H1 (cell line): ENCODE results near the gene CEBPB. TPM values are rescaled to one million over a fixed set of nuclear protein-coding genes. Genes with fewer than 3 reads are reported as not detected.

Experiments
- CTCF ChIA-PET: fragments of 300-600 bp; sonication (Branson Sonifier 250); formaldehyde crosslinking; loops from one replicate; lab custom pipeline; 2021; ENCODE audit not compliant: partially characterized antibody; lab: Charles Lee
- POLR2A ChIA-PET: fragments of 300-600 bp; sonication (Branson Sonifier 250); formaldehyde crosslinking; loops from one replicate; lab custom pipeline; 2021; ENCODE audit warnings: inconsistent platforms; ENCODE audit not compliant: partially characterized antibody; lab: Charles Lee
- DNase-seq, 2 experiments: peaks; one replicate each; pipeline versions ENCODE4 v3.0.0 to v3.0.0-alpha.2; 2010 to 2022; ENCODE audit warnings: low spot score in 2 of 2, low read depth in 1 of 2, mixed read lengths in 1 of 2
- FAIRE-seq: peaks from 2 replicates; lab custom pipeline; 2011; peaks lifted over from hg19 to GRCh38; lab: Jason Lieb, UNC
- H2AFZ ChIP-seq: 2 replicates; pipeline ENCODE4 v1.8.1; 2012; ENCODE audit warnings: low read length, inconsistent platforms
- H2AK5ac ChIP-seq: 2 replicates; pipeline ENCODE4 v1.6.1; 2013; ENCODE audit warnings: low read depth, low read length
- H2BK120ac ChIP-seq: replicated peaks from 2 replicates; pipeline ENCODE3; 2013; ENCODE audit warnings: low read depth, low read length, inconsistent platforms
- H2BK12ac ChIP-seq: 2 replicates; pipeline ENCODE4 v1.6.1; 2013; ENCODE audit warnings: low read depth, low read length
- H2BK15ac ChIP-seq: 2 replicates; pipeline ENCODE4 v1.6.1; 2013; ENCODE audit warnings: low read length
- H2BK20ac ChIP-seq: 2 replicates; pipeline ENCODE4 v1.6.1; 2013; ENCODE audit warnings: low read length
- H2BK5ac ChIP-seq: 2 replicates; pipeline ENCODE4 v1.6.1; 2013; ENCODE audit warnings: low read depth, low read length
- H3K14ac ChIP-seq: 2 replicates; pipeline ENCODE4 v1.6.1; 2013; ENCODE audit warnings: inconsistent platforms; ENCODE audit not compliant: insufficient read length
- H3K18ac ChIP-seq: 2 replicates; pipeline ENCODE4 v1.6.1; 2013; ENCODE audit warnings: low read length; ENCODE audit errors: extremely low read depth
- H3K23ac ChIP-seq: 2 replicates; pipeline ENCODE4 v1.6.1; 2013; ENCODE audit warnings: inconsistent platforms; ENCODE audit not compliant: insufficient read length
- H3K23me2 ChIP-seq: 2 replicates; pipeline ENCODE4 v1.6.1; 2013; ENCODE audit warnings: low read depth, low read length
- H3K27ac ChIP-seq: 2 replicates; pipeline ENCODE4 v1.6.1; 2011; ENCODE audit warnings: low read depth, low read length, inconsistent platforms
- H3K27me3 ChIP-seq, 4 experiments: replicated peaks in 1 of 4; 1 replicate in 1 of 4; 2 replicates in 3 of 4; pipeline versions ENCODE4 v1.6.1 to v1.8.1; 2011 to 2013; ENCODE audit warnings: low read length in 3 of 4, mild to moderate bottlenecking in 3 of 4, inconsistent platforms in 2 of 4, mixed read lengths in 2 of 4, moderate library complexity in 1 of 4; ENCODE audit not compliant: control insufficient read depth in 3 of 4, insufficient read depth in 3 of 4; ENCODE audit errors: extremely low read depth in 1 of 4
- H3K36me3 ChIP-seq, 4 experiments: 2 replicates each; pipeline versions ENCODE4 v1.6.1 to v1.8.1; 2011 to 2013; ENCODE audit warnings: mild to moderate bottlenecking in 4 of 4, low read length in 3 of 4, moderate library complexity in 2 of 4, control low read depth in 1 of 4, inconsistent platforms in 1 of 4; ENCODE audit not compliant: insufficient read depth in 4 of 4, control insufficient read depth in 2 of 4
- H3K4ac ChIP-seq: replicated peaks from 2 replicates; pipeline ENCODE3; 2013; ENCODE audit warnings: low read length, low read depth, mixed read lengths, inconsistent platforms; ENCODE audit not compliant: insufficient read length
- H3K4me1 ChIP-seq, 4 experiments: replicated peaks in 1 of 4; 1 replicate in 1 of 4; 2 replicates in 3 of 4; pipeline versions ENCODE4 v1.6.1 to v1.8.1; 2011 to 2013; ENCODE audit warnings: low read length in 3 of 4, inconsistent platforms in 2 of 4, mixed read lengths in 1 of 4; ENCODE audit not compliant: insufficient read depth in 4 of 4, control insufficient read depth in 3 of 4
- H3K4me2 ChIP-seq, 2 experiments: 2 replicates each; pipeline versions ENCODE4 v1.6.1 to v1.8.1; 2011 to 2013; ENCODE audit warnings: low read depth in 2 of 2, low read length in 2 of 2, control low read depth in 1 of 2, inconsistent platforms in 1 of 2, mild to moderate bottlenecking in 1 of 2; ENCODE audit not compliant: insufficient read depth in 1 of 2
- H3K4me3 ChIP-seq, 4 experiments: fragments of 200-600, 300-600 bp in 1 of 4; sonication (generic), shearing (Covaris generic), sonication (Bioruptor Twin) in 1 of 4; 2 replicates each; pipeline versions ENCODE4 v1.5.1 to v1.8.1; 2011 to 2016; ENCODE audit warnings: low read length in 4 of 4, low read depth in 3 of 4, control low read depth in 2 of 4, inconsistent platforms in 2 of 4, mild to moderate bottlenecking in 2 of 4, mixed read lengths in 1 of 4, moderate library complexity in 1 of 4; ENCODE audit not compliant: insufficient read depth in 2 of 4; ENCODE audit errors: extremely low read depth in 1 of 4
- H3K56ac ChIP-seq: replicated peaks from 2 replicates; pipeline ENCODE3; 2013; ENCODE audit warnings: low read depth, mild to moderate bottlenecking, mixed read lengths, low read length, inconsistent platforms; ENCODE audit not compliant: insufficient read length
- H3K79me1 ChIP-seq: 2 replicates; pipeline ENCODE4 v1.6.1; 2013; ENCODE audit warnings: low read depth, low read length, control low read depth
- H3K79me2 ChIP-seq, 2 experiments: 2 replicates each; pipeline versions ENCODE4 v1.6.1 to v1.8.1; 2012 to 2013; ENCODE audit warnings: low read length in 2 of 2, mild to moderate bottlenecking in 2 of 2, inconsistent platforms in 1 of 2; ENCODE audit not compliant: insufficient read depth in 2 of 2, control insufficient read depth in 1 of 2
- H3K9ac ChIP-seq, 4 experiments: replicated peaks in 1 of 4; 1 replicate in 1 of 4; 2 replicates in 3 of 4; pipeline versions ENCODE4 v1.6.1 to v1.8.1; 2011 to 2013; ENCODE audit warnings: low read depth in 3 of 4, low read length in 3 of 4, control low read depth in 2 of 4, mild to moderate bottlenecking in 2 of 4, moderate library complexity in 2 of 4, inconsistent platforms in 1 of 4; ENCODE audit errors: extremely low read depth in 1 of 4
- H3K9me3 ChIP-seq, 2 experiments: 2 replicates each; pipeline versions ENCODE4 v1.6.1 to v1.8.1; 2012 to 2013; ENCODE audit warnings: mild to moderate bottlenecking in 2 of 2, moderate library complexity in 2 of 2, control low read depth in 1 of 2, inconsistent platforms in 1 of 2, low read depth in 1 of 2, low read length in 1 of 2, mixed read lengths in 1 of 2; ENCODE audit not compliant: insufficient read depth in 2 of 2
- H4K20me1 ChIP-seq, 2 experiments: replicated peaks in 1 of 2; 2 replicates each; pipeline versions ENCODE3 to v1.8.1; 2011 to 2013; ENCODE audit warnings: inconsistent platforms in 2 of 2, low read length in 2 of 2, mild to moderate bottlenecking in 1 of 2; ENCODE audit not compliant: insufficient read depth in 2 of 2, control insufficient read depth in 1 of 2
- H4K5ac ChIP-seq: 2 replicates; pipeline ENCODE4 v1.6.1; 2013; ENCODE audit warnings: low read length, low read depth, mixed read lengths, inconsistent platforms; ENCODE audit not compliant: insufficient read length
- H4K8ac ChIP-seq: 2 replicates; pipeline ENCODE4 v1.8.0; 2013; ENCODE audit warnings: mild to moderate bottlenecking, moderate library complexity, low read length, inconsistent platforms; ENCODE audit not compliant: insufficient read depth; ENCODE audit errors: extremely low read depth
- H4K91ac ChIP-seq: replicated peaks from 2 replicates; pipeline ENCODE3; 2013; ENCODE audit warnings: low read length, mixed read lengths, inconsistent platforms; ENCODE audit not compliant: insufficient read length
- GABPA ChIP-seq: IDR thresholded peaks from 2 replicates; pipeline ENCODE4 v1.6.1; 2011; ENCODE audit warnings: mild to moderate bottlenecking, low read length, moderate library complexity, borderline replicate concordance; ENCODE audit not compliant: insufficient read depth
- HDAC6 ChIP-seq: IDR thresholded peaks from one replicate; pipeline ENCODE4 v1.7.1; 2012; ENCODE audit warnings: low read depth, mild to moderate bottlenecking, inconsistent platforms, low read length, moderate library complexity
- NRF1 ChIP-seq: IDR thresholded peaks from 2 replicates; pipeline ENCODE4 v1.6.1; 2011; ENCODE audit warnings: mild to moderate bottlenecking, low read depth, low read length, improper control_type of control experiment
- RAD21 ChIP-seq, 2 experiments: IDR thresholded peaks in 1 of 2; conservative IDR thresholded peaks in 1 of 2; 2 replicates each; pipeline ENCODE4 v1.6.1; 2011; ENCODE audit warnings: low read depth in 2 of 2, low read length in 2 of 2, improper control_type of control experiment in 1 of 2, inconsistent platforms in 1 of 2, mild to moderate bottlenecking in 1 of 2, moderate library complexity in 1 of 2
- RNF2 ChIP-seq: fragments of 200-900, 300-1000 bp; sonication (generic); IDR thresholded peaks from 2 replicates; pipeline ENCODE4 v1.7.1; 2016; ENCODE audit warnings: borderline replicate concordance, low read depth, mild to moderate bottlenecking, antibody characterized with exemption, low read length; ENCODE audit not compliant: poor library complexity, severe bottlenecking; ENCODE audit errors: missing control alignments
- SP1 ChIP-seq: IDR thresholded peaks from 2 replicates; pipeline ENCODE4 v1.6.1; 2011; ENCODE audit warnings: low read depth, low read length
- TAF1 ChIP-seq: IDR thresholded peaks from 2 replicates; pipeline ENCODE4 v1.6.1; 2011; ENCODE audit warnings: mild to moderate bottlenecking, low read depth, low read length
- TCF12 ChIP-seq: IDR thresholded peaks from 2 replicates; pipeline ENCODE4 v1.6.1; 2011; ENCODE audit warnings: low read depth, mild to moderate bottlenecking, low read length
- USF2 ChIP-seq: IDR thresholded peaks from 2 replicates; pipeline ENCODE4 v1.6.1; 2011; ENCODE audit warnings: low read length, improper control_type of control experiment
- ZNF274 ChIP-seq: IDR thresholded peaks from 2 replicates; pipeline ENCODE4 v1.7.0; 2012; ENCODE audit warnings: low read length, borderline replicate concordance; ENCODE audit errors: extremely low read depth
- WGBS, 2 experiments: shearing (Covaris generic) in 1 of 2; methylation state at CpG; one replicate each; pipeline versions ENCODE4 v1.1.6 to v1.1.7; 2013 to 2015; ENCODE audit warnings: low lambda C conversion rate in 2 of 2, mixed read lengths in 2 of 2, inconsistent platforms in 1 of 2, low coverage in 1 of 2, missing lambda C conversion rate in 1 of 2; ENCODE audit not compliant: insufficient replicate concordance in 2 of 2, insufficient coverage in 1 of 2, insufficient read length in 1 of 2; ENCODE audit errors: extremely low coverage in 1 of 2, missing lambda C conversion rate in 1 of 2; 5-methylcytosine and 5-hydroxymethylcytosine counted together
- polyA plus RNA-seq, 7 experiments: library from polyadenylated mRNA; depleted of rRNA in 3 of 7; stranded (reverse) in 5 of 7; unstranded in 2 of 7; fragments of >200 nt in 5 of 7; fragments of 200-250 nt in 2 of 7; gene quantifications; 1 replicate in 5 of 7; 2 replicates in 1 of 7; 4 replicates in 1 of 7; pipeline versions ENCODE4 v1.2.1 to v1.2.3, GENCODE V29; 2011 to 2013; ENCODE audit warnings: missing spikeins in 2 of 7, mixed read lengths in 2 of 7
- total RNA-seq: library from RNA; stranded (reverse); fragmentation: NEBNext Ultra II Directional; extraction: Animal tissue kit (Norgen Biotek cat#: 25700); gene quantifications from 2 replicates; pipeline ENCODE4 v1.2.1, GENCODE V29; 2021

Gene CEBPB
- total and polyA plus RNA-seq, 2 of the 8 experiments (the other 6 are each of a cell fraction or from before 2014, with no cell fraction given): 7.1 to 24.1 TPM

GRCh38 chr20:50141811-50142561 lies 48.6 kb upstream of the CEBPB start:
- ChIA-PET POLR2A (interaction anchor here (1.4 to 6.9 kb wide), 2 partner anchors 11 to 18 kb away, joined by 3 to 40 read pairs; partner anchors contain the start of gene PEDS1), CTCF (interaction anchor here (0.7 to 6.9 kb wide), 6 partner anchors 10 to 45 kb away, joined by 3 to 61 read pairs (median 4); partner anchors contain the start of gene PEDS1)
- DNase-seq (no peak), FAIRE-seq (no peak)
- peaks cover 4 to 30% (median 11%) of the 10 kb centered on the region in 4 experiments; a peak in 4 of 8 replicates for H3K36me3 ChIP-seq
- WGBS, 2 experiments: 92% methylated on average over 12 of the region's 12 CpGs; no CpG with 5 or more reads in 1 of the 2 experiments
- peaks cover 5 to 21% (median 13%) of the 10 kb centered on the region in 4 experiments for H3K4me1 ChIP-seq
- H2AK5ac ChIP-seq: no peak overlapping the region
- no peak overlapping the region for H2BK120ac ChIP-seq
- H3K56ac ChIP-seq: no peak overlapping the region
- H3K79me1 ChIP-seq: peaks cover 25% of the 10 kb centered on the region
- no peaks in the 10 kb centered on the region for H3K9me3 ChIP-seq
- H3K18ac ChIP-seq: no peak overlapping the region
- H2BK20ac ChIP-seq: no peak overlapping the region
- no peak overlapping the region for H2BK5ac ChIP-seq
- H3K4ac ChIP-seq: no peak overlapping the region
- no peaks in the 10 kb centered on the region for H3K27me3 ChIP-seq
- no peak overlapping the region for H4K5ac ChIP-seq
- H3K9ac ChIP-seq: no peak overlapping the region
- peaks cover 18 to 28% of the 10 kb centered on the region in 2 experiments for H4K20me1 ChIP-seq
- H3K79me2 ChIP-seq: peaks cover 0 to 53% of the 10 kb centered on the region in 2 experiments; a peak in 2 of 4 replicates
- H3K23ac ChIP-seq: no peak overlapping the region
- no peak overlapping the region for H2AFZ ChIP-seq
- H4K8ac ChIP-seq: no peak overlapping the region
- no peak overlapping the region; a peak in 1 of 4 replicates for H3K4me2 ChIP-seq
- no peak overlapping the region for H3K14ac ChIP-seq
- no peak overlapping the region for H4K91ac ChIP-seq
- H3K27ac ChIP-seq: no peak overlapping the region
- no peak overlapping the region for H2BK15ac ChIP-seq
- no peak overlapping the region for H2BK12ac ChIP-seq
- H3K4me3 ChIP-seq: no peak overlapping the region
- H3K23me2 ChIP-seq: no peaks in the 10 kb centered on the region
- no peak for TF ChIP-seq GABPA
- no peak for TF ChIP-seq NRF1
- TF ChIP-seq RNF2: no peak
- no peak for TF ChIP-seq RAD21 (IDR thresholded peaks at IDR 0.05 in 1 of 2, conservative IDR thresholded peaks at IDR 0.05 in 1 of 2; ENCODE audit: low read depth in 2 of 2, low read length in 2 of 2)
- no peak for TF ChIP-seq ZNF274
- no peak for TF ChIP-seq TAF1
- TF ChIP-seq USF2: no peak
- TF ChIP-seq SP1: no peak
- TF ChIP-seq TCF12: no peak
- TF ChIP-seq HDAC6: no peak
